GM12878 (cell line): ENCODE data around the gene TNFSF9. TPM values are rescaled to one million over a fixed set of nuclear protein-coding genes. Genes with fewer than 3 reads are reported as not detected.

ENCODE experiments used
- BRCA1 ChIP-seq: IDR thresholded peaks from 2 replicates; pipeline ENCODE4 v1.6.1; 2011; ENCODE audit warnings: low read depth, low read length, improper control_type of control experiment
- CBX3 ChIP-seq: fragments of 200-600 bp; sonication (generic); IDR thresholded peaks from 2 replicates; pipeline ENCODE4 v1.6.1; 2016; ENCODE audit warnings: low read depth, borderline replicate concordance
- CEBPB ChIP-seq, 2 experiments: fragments of 150-350 bp in 1 of 2; IDR thresholded peaks; 2 replicates each; pipeline ENCODE4 v1.6.1; 2012 to 2014; ENCODE audit warnings: low read depth in 2 of 2, low read length in 2 of 2, borderline replicate concordance in 1 of 2, inconsistent platforms in 1 of 2
- CREM ChIP-seq: IDR thresholded peaks from 2 replicates; pipeline ENCODE4 v1.6.1; 2014; ENCODE audit warnings: antibody characterized with exemption, low read depth
- HDAC6 ChIP-seq: fragments of 200-600 bp; sonication (generic); IDR thresholded peaks from one replicate; pipeline ENCODE4 v1.8.0; 2017; ENCODE audit warnings: antibody characterized with exemption; ENCODE audit not compliant: unreplicated experiment
- IRF3 ChIP-seq: fragments of 450-650 bp; IDR thresholded peaks from 2 replicates; pipeline ENCODE4 v1.6.1; 2014; ENCODE audit warnings: mild to moderate bottlenecking
- JUND ChIP-seq: IDR thresholded peaks from 2 replicates; pipeline ENCODE4 v1.6.1; 2012; ENCODE audit warnings: low read depth, mild to moderate bottlenecking, low read length, improper control_type of control experiment, moderate library complexity
- NBN ChIP-seq: fragments of 450-650 bp; IDR thresholded peaks from 2 replicates; pipeline ENCODE4 v1.6.1; 2016
- NKRF ChIP-seq: fragments of 450-650 bp; conservative IDR thresholded peaks from 2 replicates; pipeline ENCODE4 v1.6.1; 2017; ENCODE audit warnings: mild to moderate bottlenecking, moderate library complexity
- NR2C1 ChIP-seq: fragments of 450-650 bp; IDR thresholded peaks from 2 replicates; pipeline ENCODE4 v1.6.1; 2017; ENCODE audit warnings: antibody characterized with exemption, mild to moderate bottlenecking, moderate library complexity
- NRF1 ChIP-seq: conservative IDR thresholded peaks from 2 replicates; pipeline ENCODE4 v1.6.1; 2011; ENCODE audit warnings: mild to moderate bottlenecking, low read depth, low read length, improper control_type of control experiment
- PAX8 ChIP-seq: fragments of 450-650 bp; IDR thresholded peaks from 2 replicates; pipeline ENCODE4 v1.6.1; 2017; ENCODE audit warnings: mild to moderate bottlenecking, moderate library complexity
- PBX3 ChIP-seq: IDR thresholded peaks from 2 replicates; pipeline ENCODE4 v1.6.1; 2011; ENCODE audit warnings: mild to moderate bottlenecking, low read depth, low read length, moderate library complexity; ENCODE audit not compliant: insufficient replicate concordance
- RAD51 ChIP-seq: fragments of 450-650 bp; IDR thresholded peaks from 2 replicates; pipeline ENCODE4 v1.6.1; 2016; ENCODE audit warnings: moderate library complexity, mild to moderate bottlenecking, inconsistent platforms
- REST ChIP-seq: IDR thresholded peaks from 2 replicates; pipeline ENCODE4 v1.6.1; 2012; ENCODE audit warnings: mild to moderate bottlenecking, low read depth, low read length
- SIN3A ChIP-seq: IDR thresholded peaks from 2 replicates; pipeline ENCODE4 v1.6.1; 2012; ENCODE audit warnings: low read depth, low read length, improper control_type of control experiment
- SIX5 ChIP-seq: IDR thresholded peaks from 2 replicates; pipeline ENCODE4 v1.6.1; 2011; ENCODE audit warnings: mild to moderate bottlenecking, low read depth, low read length, moderate library complexity; ENCODE audit not compliant: severe bottlenecking
- SRF ChIP-seq, 2 experiments: IDR thresholded peaks; 2 replicates each; pipeline ENCODE4 v1.6.1; 2011; ENCODE audit warnings: low read depth in 2 of 2, low read length in 2 of 2, mild to moderate bottlenecking in 1 of 2, moderate library complexity in 1 of 2
- TAF1 ChIP-seq: IDR thresholded peaks from 2 replicates; pipeline ENCODE4 v1.6.1; 2011; ENCODE audit warnings: mild to moderate bottlenecking, low read depth, low read length, borderline replicate concordance
- TARDBP ChIP-seq: IDR thresholded peaks from 2 replicates; pipeline ENCODE4 v1.6.1; 2016; ENCODE audit warnings: borderline replicate concordance
- YY1 ChIP-seq: IDR thresholded peaks from 2 replicates; pipeline ENCODE4 v1.6.1; 2011; ENCODE audit warnings: low read depth, mild to moderate bottlenecking, low read length
- ZNF217 ChIP-seq: fragments of 450-650 bp; IDR thresholded peaks from 2 replicates; pipeline ENCODE4 v1.6.1; 2017; ENCODE audit warnings: antibody characterized with exemption, mild to moderate bottlenecking
- ZNF24 ChIP-seq: fragments of 450-650 bp; IDR thresholded peaks from 2 replicates; pipeline ENCODE4 v1.6.1; 2017; ENCODE audit warnings: antibody characterized with exemption, mild to moderate bottlenecking
- ZNF274 ChIP-seq: IDR thresholded peaks from one replicate; pipeline ENCODE4 v1.8.0; 2011; ENCODE audit not compliant: insufficient read length, insufficient read depth
- ZSCAN29 ChIP-seq: fragments of 450-650 bp; IDR thresholded peaks from 2 replicates; pipeline ENCODE4 v1.6.1; 2017; ENCODE audit warnings: mild to moderate bottlenecking, moderate library complexity
- polyA plus RNA-seq, 11 experiments: library from polyadenylated mRNA; depleted of rRNA in 4 of 11; unstranded in 6 of 11; stranded (reverse) in 5 of 11; fragments of >200 nt; fragmentation: Nextera tagmentation in 4 of 11; fragmentation: Illumina TruSeq in 1 of 11; extraction: Ambion mirVana in 4 of 11; extraction: Trizol in 1 of 11; gene quantifications; 1 replicate in 1 of 11; 2 replicates in 10 of 11; pipeline versions ENCODE4 v1.2.1 to v1.2.3, GENCODE V29; 2011 to 2016; ENCODE audit warnings: inconsistent platforms in 2 of 11, missing spikeins in 2 of 11, low read depth in 1 of 11
- total RNA-seq, 4 experiments: library from RNA; depleted of rRNA in 3 of 4; stranded (reverse); fragments of >200 nt in 3 of 4; fragmentation: Illumina TruSeq in 1 of 4; extraction: Trizol in 1 of 4; gene quantifications; 2 replicates each; pipeline versions ENCODE4 v1.2.1 to v1.2.3, GENCODE V29; 2013 to 2021

Gene TNFSF9
- total and polyA plus RNA-seq, 10 of the 15 experiments (the other 5 are each of a cell fraction or from before 2014, with no cell fraction given): 6.2 to 75.3 (median 22.1) TPM

GRCh38 chr19:6527893-6528543 is 2.8 kb upstream of the TNFSF9 start (continued):
- TF ChIP-seq ZSCAN29: no peak
- TF ChIP-seq CREM: peak; percentile 48
- peak; percentile 79; the same call in 1 of the 2 replicates for TF ChIP-seq ZNF24
- peak; percentile 52; the same call in 1 of the 2 replicates for TF ChIP-seq TAF1
- no peak for TF ChIP-seq ZNF274
- TF ChIP-seq PAX8: peak; percentile 45; the same call in 1 of the 2 replicates
- no peak for TF ChIP-seq SIX5
- TF ChIP-seq SRF (IDR thresholded peaks at IDR 0.05; ENCODE audit: low read depth in 2 of 2, low read length in 2 of 2): no peak
- TF ChIP-seq IRF3: 0 out of 2 replicates have a peak, but pooled peaks have one; percentile 33
- TF ChIP-seq NRF1: no peak
- no peak for TF ChIP-seq TARDBP
- no peak for TF ChIP-seq SIN3A
- TF ChIP-seq REST: no peak
- no peak for TF ChIP-seq HDAC6
- TF ChIP-seq RAD51: peak; percentile 55
- peak; percentile 98 for TF ChIP-seq NBN
- TF ChIP-seq CEBPB (IDR thresholded peaks at IDR 0.05; ENCODE audit: borderline replicate concordance in 1 of 2, low read depth in 2 of 2, low read length in 2 of 2): no peak; a peak in 1 of 4 replicates
- no peak for TF ChIP-seq BRCA1
- no peak for TF ChIP-seq PBX3
- no peak; the same call in 1 of the 2 replicates for TF ChIP-seq ZNF217
- TF ChIP-seq NKRF: peak; percentile 76; the same call in 1 of the 2 replicates
- TF ChIP-seq CBX3: no peak
- TF ChIP-seq JUND: no peak
- TF ChIP-seq YY1: 0 out of 2 replicates have a peak, but pooled peaks have one; percentile 6
- peak; percentile 94 for TF ChIP-seq NR2C1
